H9 (cell line): Measurements from ENCODE around the gene GUCY1A1. TPM values are rescaled to one million over a fixed set of nuclear protein-coding genes. Genes with fewer than 3 reads are reported as not detected.

ENCODE experiments used
- DNase-seq: peaks from one replicate; pipeline ENCODE4 v3.0.0-alpha.2; 2017
- H2AFZ ChIP-seq: one replicate; pipeline ENCODE4 v1.6.1; 2013; ENCODE audit warnings: mild to moderate bottlenecking, low read length, control low read depth, moderate library complexity
- H2AK5ac ChIP-seq: 2 replicates; pipeline ENCODE4 v1.6.1; 2013; ENCODE audit warnings: low read length, control low read depth, mixed read lengths; ENCODE audit not compliant: insufficient read length
- H2BK120ac ChIP-seq: one replicate; pipeline ENCODE4 v1.6.1; 2013; ENCODE audit warnings: low read depth, mild to moderate bottlenecking, low read length, control low read depth, inconsistent platforms; ENCODE audit not compliant: poor library complexity, severe bottlenecking
- H2BK12ac ChIP-seq: 2 replicates; pipeline ENCODE4 v1.6.1; 2013; ENCODE audit warnings: low read length, control low read depth, mixed read lengths, low read depth; ENCODE audit not compliant: insufficient read length
- H2BK15ac ChIP-seq: 2 replicates; pipeline ENCODE4 v1.6.1; 2013; ENCODE audit warnings: low read depth, low read length, control low read depth
- H2BK20ac ChIP-seq: one replicate; pipeline ENCODE4 v1.6.1; 2013; ENCODE audit warnings: low read depth, mild to moderate bottlenecking, low read length, control low read depth, inconsistent platforms; ENCODE audit not compliant: poor library complexity, severe bottlenecking
- H2BK5ac ChIP-seq: 2 replicates; pipeline ENCODE4 v1.6.1; 2013; ENCODE audit warnings: low read length, control low read depth, mixed read lengths; ENCODE audit not compliant: insufficient read length
- H3K14ac ChIP-seq: 2 replicates; pipeline ENCODE4 v1.6.1; 2013; ENCODE audit warnings: low read length, control low read depth; ENCODE audit not compliant: insufficient read depth
- H3K18ac ChIP-seq: 2 replicates; pipeline ENCODE4 v1.6.1; 2013; ENCODE audit warnings: low read depth, mild to moderate bottlenecking, mixed read lengths, low read length, control low read depth; ENCODE audit not compliant: insufficient read length
- H3K23ac ChIP-seq: 2 replicates; pipeline ENCODE4 v1.6.1; 2013; ENCODE audit warnings: low read length, control low read depth, mixed read lengths, low read depth; ENCODE audit not compliant: insufficient read length
- H3K23me2 ChIP-seq: 2 replicates; pipeline ENCODE4 v1.6.1; 2013; ENCODE audit warnings: low read depth, mild to moderate bottlenecking, mixed read lengths, low read length, control low read depth; ENCODE audit not compliant: insufficient read length, poor library complexity, severe bottlenecking
- H3K27ac ChIP-seq: 2 replicates; pipeline ENCODE4 v1.5.1; 2013; ENCODE audit warnings: low read length, control low read depth, mixed read lengths, low read depth; ENCODE audit not compliant: insufficient read length
- H3K27me3 ChIP-seq: 2 replicates; pipeline ENCODE4 v1.6.1; 2013; ENCODE audit warnings: low read length, control low read depth, inconsistent platforms; ENCODE audit not compliant: insufficient read depth
- H3K4ac ChIP-seq: 2 replicates; pipeline ENCODE4 v1.6.1; 2013; ENCODE audit warnings: low read depth, mild to moderate bottlenecking, control low read depth, inconsistent platforms, low read length, moderate library complexity
- H3K4me1 ChIP-seq: 2 replicates; pipeline ENCODE4 v1.6.1; 2013; ENCODE audit warnings: low read length, control low read depth, inconsistent platforms; ENCODE audit not compliant: insufficient read depth
- H3K4me2 ChIP-seq: 2 replicates; pipeline ENCODE4 v1.6.1; 2013; ENCODE audit warnings: low read length, control low read depth, mixed read lengths; ENCODE audit not compliant: insufficient read length, insufficient read depth
- H3K56ac ChIP-seq: 2 replicates; pipeline ENCODE4 v1.6.1; 2013; ENCODE audit warnings: low read depth, mild to moderate bottlenecking, mixed read lengths, low read length, control low read depth; ENCODE audit not compliant: insufficient read length
- H3K79me1 ChIP-seq: 2 replicates; pipeline ENCODE4 v1.6.1; 2013; ENCODE audit warnings: low read depth, mild to moderate bottlenecking, moderate library complexity, low read length, control low read depth, inconsistent platforms; ENCODE audit not compliant: insufficient read depth, poor library complexity, severe bottlenecking
- H3K79me2 ChIP-seq: 2 replicates; pipeline ENCODE4 v1.6.1; 2013; ENCODE audit warnings: low read length, control low read depth, inconsistent platforms; ENCODE audit not compliant: insufficient read depth
- H3K9ac ChIP-seq: 2 replicates; pipeline ENCODE4 v1.6.1; 2013; ENCODE audit warnings: low read length, control low read depth, mixed read lengths; ENCODE audit not compliant: insufficient read length; ENCODE audit errors: extremely low read depth
- H3K9me3 ChIP-seq: one replicate; pipeline ENCODE4 v1.6.1; 2013; ENCODE audit warnings: low read depth, low read length, inconsistent platforms; ENCODE audit not compliant: control insufficient read depth
- H3T11ph ChIP-seq: one replicate; pipeline ENCODE4 v1.6.1; 2013; ENCODE audit warnings: mild to moderate bottlenecking, low read length, control low read depth, inconsistent platforms
- H4K20me1 ChIP-seq: one replicate; pipeline ENCODE4 v1.6.1; 2013; ENCODE audit not compliant: control insufficient read depth, insufficient read length, insufficient read depth
- H4K5ac ChIP-seq: 2 replicates; pipeline ENCODE4 v1.6.1; 2013; ENCODE audit warnings: low read depth, mild to moderate bottlenecking, mixed read lengths, low read length, control low read depth; ENCODE audit not compliant: insufficient read length
- H4K8ac ChIP-seq: replicated peaks from 2 replicates; pipeline ENCODE4 v1.6.1; 2013; ENCODE audit warnings: low read length, control low read depth, mixed read lengths, low read depth; ENCODE audit not compliant: insufficient read length
- H4K91ac ChIP-seq: 2 replicates; pipeline ENCODE4 v1.6.1; 2013; ENCODE audit warnings: low read depth, mild to moderate bottlenecking, moderate library complexity, mixed read lengths, low read length, control low read depth; ENCODE audit not compliant: insufficient read length
- H3K27ac Mint-ChIP-seq, 3 experiments: 2 replicates in 2 of 3; 3 replicates in 1 of 3; pipeline ENCODE4 v1.8.0; 2020 to 2021; ENCODE audit warnings: mixed read lengths in 3 of 3, mild to moderate bottlenecking in 1 of 3, moderate library complexity in 1 of 3
- H3K27me3 Mint-ChIP-seq: 2 replicates; pipeline ENCODE4 v1.8.0; 2021; ENCODE audit warnings: low read depth, mild to moderate bottlenecking, moderate library complexity, mixed read lengths
- H3K36me3 Mint-ChIP-seq, 3 experiments: 2 replicates in 2 of 3; 3 replicates in 1 of 3; pipeline ENCODE4 v1.8.0; 2020 to 2021; ENCODE audit warnings: low read depth in 3 of 3, mixed read lengths in 3 of 3; ENCODE audit not compliant: insufficient read depth in 1 of 3
- H3K4me1 Mint-ChIP-seq, 2 experiments: 2 replicates each; pipeline ENCODE4 v1.8.0; 2020; ENCODE audit warnings: mixed read lengths in 2 of 2
- H3K4me3 Mint-ChIP-seq, 2 experiments: 2 replicates in 1 of 2; 3 replicates in 1 of 2; pipeline ENCODE4 v1.8.0; 2020 to 2021; ENCODE audit warnings: mild to moderate bottlenecking in 2 of 2, mixed read lengths in 2 of 2, moderate library complexity in 1 of 2
- H3K9me3 Mint-ChIP-seq, 2 experiments: 2 replicates in 1 of 2; 3 replicates in 1 of 2; pipeline ENCODE4 v1.8.0; 2020; ENCODE audit warnings: mild to moderate bottlenecking in 2 of 2, mixed read lengths in 2 of 2, moderate library complexity in 1 of 2
- WGBS: extraction: QIAGEN DNeasy Blood & Tissue Kit; methylation state at CpG from one replicate; pipeline ENCODE4 v1.1.7; 2013; ENCODE audit warnings: missing lambda C conversion rate, low lambda C conversion rate, mixed read lengths; ENCODE audit not compliant: insufficient read length; ENCODE audit errors: extremely low coverage; 5-methylcytosine and 5-hydroxymethylcytosine counted together
- total RNA-seq: library from RNA; stranded (reverse); gene quantifications from 2 replicates; pipeline ENCODE4 v1.2.1, GENCODE V29; 2021
- TF ChIP-seq, protein P1 (sequence below): fragments of 200-600 bp; sonication (generic); conservative IDR thresholded peaks from 3 replicates; pipeline ENCODE4 v1.8.0; 2021; ENCODE audit warnings: antibody characterized with exemption, mild to moderate bottlenecking

GUCY1A1 gene
- total RNA-seq, 1 experiment from 2014 or later = not detected

GRCh38 chr4:155629956-155630355 lies 36.7 kb upstream of the GUCY1A1 start:
- no peak overlapping the region for H2BK12ac ChIP-seq
- no CpG with 5 or more reads among the region's 1 CpG for WGBS

More at GRCh38 chr4:155629956-155630355, 36.7 kb upstream of the GUCY1A1 start:
- H3K27me3 ChIP-seq = no peaks in the 10 kb centered on the region
- H4K8ac ChIP-seq = no peak overlapping the region
- H2AFZ ChIP-seq = no peak overlapping the region
- H3K4ac ChIP-seq = no peak overlapping the region
- no peak overlapping the region for H2BK5ac ChIP-seq
- H3K27me3 Mint-ChIP-seq = no peaks in the 10 kb centered on the region
- H4K5ac ChIP-seq = no peak overlapping the region
- no peaks in the 10 kb centered on the region for H3K4me1 ChIP-seq
- H3K14ac ChIP-seq = no peak overlapping the region
- TF ChIP-seq, protein P1, sequence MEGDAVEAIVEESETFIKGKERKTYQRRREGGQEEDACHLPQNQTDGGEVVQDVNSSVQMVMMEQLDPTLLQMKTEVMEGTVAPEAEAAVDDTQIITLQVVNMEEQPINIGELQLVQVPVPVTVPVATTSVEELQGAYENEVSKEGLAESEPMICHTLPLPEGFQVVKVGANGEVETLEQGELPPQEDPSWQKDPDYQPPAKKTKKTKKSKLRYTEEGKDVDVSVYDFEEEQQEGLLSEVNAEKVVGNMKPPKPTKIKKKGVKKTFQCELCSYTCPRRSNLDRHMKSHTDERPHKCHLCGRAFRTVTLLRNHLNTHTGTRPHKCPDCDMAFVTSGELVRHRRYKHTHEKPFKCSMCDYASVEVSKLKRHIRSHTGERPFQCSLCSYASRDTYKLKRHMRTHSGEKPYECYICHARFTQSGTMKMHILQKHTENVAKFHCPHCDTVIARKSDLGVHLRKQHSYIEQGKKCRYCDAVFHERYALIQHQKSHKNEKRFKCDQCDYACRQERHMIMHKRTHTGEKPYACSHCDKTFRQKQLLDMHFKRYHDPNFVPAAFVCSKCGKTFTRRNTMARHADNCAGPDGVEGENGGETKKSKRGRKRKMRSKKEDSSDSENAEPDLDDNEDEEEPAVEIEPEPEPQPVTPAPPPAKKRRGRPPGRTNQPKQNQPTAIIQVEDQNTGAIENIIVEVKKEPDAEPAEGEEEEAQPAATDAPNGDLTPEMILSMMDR = no peak
- no peak overlapping the region for H3T11ph ChIP-seq
- no peaks in the 10 kb centered on the region for H3K4me1 Mint-ChIP-seq
- no peak overlapping the region for H3K4me2 ChIP-seq
- no peak overlapping the region for H3K18ac ChIP-seq
- H3K9me3 Mint-ChIP-seq = no peaks in the 10 kb centered on the region
- no peak overlapping the region for H2AK5ac ChIP-seq
- H3K23ac ChIP-seq = no peak overlapping the region
- H3K27ac Mint-ChIP-seq = no peak overlapping the region
- H3K79me1 ChIP-seq = no peaks in the 10 kb centered on the region
- H4K91ac ChIP-seq = no peak overlapping the region
- no peak overlapping the region for H2BK15ac ChIP-seq
- H3K9ac ChIP-seq = no peak overlapping the region
- H3K27ac ChIP-seq = no peak overlapping the region
- H3K79me2 ChIP-seq = no peaks in the 10 kb centered on the region
- H3K9me3 ChIP-seq = no peaks in the 10 kb centered on the region
- H3K36me3 Mint-ChIP-seq = peaks cover 0 to 2% (median 0%) of the 10 kb centered on the region in 3 experiments; a peak in 1 of 7 replicates
- H2BK120ac ChIP-seq = no peak overlapping the region
- no peaks in the 10 kb centered on the region for H3K23me2 ChIP-seq
- no peak overlapping the region for H3K56ac ChIP-seq
- DNase-seq = no peak
- no peak overlapping the region for H2BK20ac ChIP-seq
- no peak overlapping the region for H3K4me3 Mint-ChIP-seq
- no peaks in the 10 kb centered on the region for H4K20me1 ChIP-seq
